ENCODE data around the gene KRTAP4-2. TPM values are rescaled to one million over a fixed set of nuclear protein-coding genes. Genes with fewer than 3 reads are reported as not detected.
"Not testable (repeated sequence)": the region's sequence is repeated elsewhere in the genome, so short reads cannot be mapped to it uniquely, and the experiment has no call there.

The KRTAP4-2 gene
- total RNA-seq, 6 donors from 2014 or later, result not detected

DNA sequence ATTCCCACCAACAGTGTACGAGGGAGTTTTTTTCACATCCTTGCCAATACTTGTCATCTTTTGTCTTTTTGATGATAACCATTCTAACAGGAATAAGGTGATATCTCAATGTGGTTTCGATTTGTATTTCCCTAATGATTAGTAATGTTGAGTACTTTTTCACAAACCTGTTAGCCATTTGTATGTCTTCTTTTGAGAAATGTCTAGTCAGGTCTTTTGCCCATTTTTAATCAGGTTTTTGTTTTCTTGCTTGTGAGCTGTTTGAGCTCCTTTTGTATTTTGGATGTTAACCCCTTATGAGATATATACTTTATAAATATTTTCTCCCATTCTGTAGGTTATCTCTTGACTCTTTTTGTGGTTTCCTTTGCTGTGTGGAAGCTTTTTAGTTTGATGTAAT, 26.5 kb downstream of the KRTAP4-2 start:
- H3K27me3 ChIP-seq, result no peaks in the 10 kb centered on the region
- 82 to 83% methylated on average over 2 of the region's 2 CpGs for WGBS, 2 donors
- ATAC-seq (ENCODE audit: low FRiP score in 2 of 2) (no peak), DNase-seq (no peak)
- H3K4me3 ChIP-seq, result no peak overlapping the region
- no peak for TF ChIP-seq CTCF (IDR thresholded peaks at IDR 0.05)
- no peak for TF ChIP-seq POLR2A (IDR thresholded peaks at IDR 0.05)
- no peak for TF ChIP-seq POLR2AphosphoS5 (IDR thresholded peaks at IDR 0.05)
- TF ChIP-seq EP300 (IDR thresholded peaks at IDR 0.05), result no peak
- no peak overlapping the region for H3K27ac ChIP-seq
- H3K4me1 ChIP-seq, result no peaks in the 10 kb centered on the region
- no peaks in the 10 kb centered on the region for H3K36me3 ChIP-seq
- no peaks in the 10 kb centered on the region for H3K9me3 ChIP-seq

GRCh38 chr17:41150026-41150425, 28.0 kb downstream of the KRTAP4-2 start:
- Histone ChIP-seq H3K4me3 (no peak overlapping the region), H3K9me3 (no peaks in the 10 kb centered on the region), H3K36me3 (no peaks in the 10 kb centered on the region), H3K27ac (no peak overlapping the region), H3K4me1 (no peaks in the 10 kb centered on the region), H3K27me3 (no peaks in the 10 kb centered on the region)
- 85 to 88% methylated on average over 4 of the region's 4 CpGs for WGBS, 2 donors
- no peak for ATAC-seq (ENCODE audit: low FRiP score in 2 of 2)
- TF ChIP-seq EP300 (IDR thresholded peaks at IDR 0.05), result no peak
- TF ChIP-seq POLR2AphosphoS5 (IDR thresholded peaks at IDR 0.05), result no peak
- no peak for TF ChIP-seq CTCF (IDR thresholded peaks at IDR 0.05)
- no peak for TF ChIP-seq POLR2A (IDR thresholded peaks at IDR 0.05)
- no peak for DNase-seq

GRCh38 chr17:41149652-41149985, 28.4 kb downstream of the KRTAP4-2 start, which contains the start of gene KRTAP4-5:
KRTAP4-5 (minus strand) TSS chr17:41149825; CDS start chr17:41149767, 58 bp downstream.
- TF ChIP-seq POLR2A (IDR thresholded peaks at IDR 0.05) (no peak), POLR2AphosphoS5 (IDR thresholded peaks at IDR 0.05) (no peak), CTCF (IDR thresholded peaks at IDR 0.05) (no peak), EP300 (IDR thresholded peaks at IDR 0.05) (no peak)
- 40 to 46% methylated on average over 2 of the region's 2 CpGs for WGBS, 2 donors
- no peaks in the 10 kb centered on the region for H3K4me1 ChIP-seq
- H3K4me3 ChIP-seq, result no peak within 1 kb of the TSS
- ATAC-seq (ENCODE audit: low FRiP score in 2 of 2) (no peak), DNase-seq (no peak)
- no peak within 1 kb of the TSS for H3K27ac ChIP-seq
- no peaks in the 10 kb centered on the region for H3K27me3 ChIP-seq
- H3K9me3 ChIP-seq, result no peaks in the 10 kb centered on the region
- no peaks in the 10 kb centered on the region for H3K36me3 ChIP-seq

- WGBS, 2 donors, result 80 to 85% methylated on average over 6 to 10 of the region's 10 CpGs
- not testable (repeated sequence) for H3K27ac ChIP-seq; ATAC-seq (ENCODE audit: low FRiP score in 2 of 2); H3K27me3 ChIP-seq; H3K4me1 ChIP-seq; H3K36me3 ChIP-seq; H3K4me3 ChIP-seq; H3K9me3 ChIP-seq
- peak in 1 of 2 donors; percentile 57 for DNase-seq
Measured at GRCh38 chr17:41148971-41149651, 28.9 kb downstream of the KRTAP4-2 start.

DNA sequence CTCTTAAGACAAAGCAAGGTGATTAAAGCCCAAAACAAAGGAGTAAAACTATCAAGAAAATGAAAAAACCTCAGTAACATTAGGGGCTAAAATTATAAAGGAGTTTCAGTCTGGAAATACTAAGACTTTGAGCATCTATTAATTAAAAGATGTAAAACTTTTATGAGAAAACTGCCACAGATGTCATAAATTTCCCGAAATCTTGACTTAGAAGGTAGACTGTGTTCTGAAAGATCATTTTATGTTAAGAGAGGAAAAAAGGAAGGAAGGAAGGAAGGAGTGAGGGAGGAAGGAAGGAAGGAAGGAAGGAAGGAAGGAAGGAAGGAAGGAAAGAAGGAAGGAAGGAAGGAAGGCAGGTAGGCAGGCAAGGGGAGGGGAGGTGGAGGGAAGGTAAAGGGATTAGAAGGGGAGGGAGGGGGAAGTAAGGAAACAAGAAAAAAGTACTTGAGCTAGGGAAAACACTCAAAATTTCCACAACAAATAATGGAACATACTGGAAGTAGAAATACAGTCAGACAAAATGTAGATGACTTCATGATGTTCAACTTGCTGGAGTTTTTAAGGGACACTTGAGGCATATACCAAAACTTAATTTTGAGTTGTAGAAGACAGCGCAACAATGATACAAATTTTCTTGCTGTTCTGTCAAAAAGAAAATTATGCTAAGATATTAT, 30.4 kb downstream of the KRTAP4-2 start:
- DNase-seq (no peak), ATAC-seq (ENCODE audit: low FRiP score in 2 of 2) (no peak)
- Histone ChIP-seq H3K36me3 (no peaks in the 10 kb centered on the region), H3K4me1 (no peaks in the 10 kb centered on the region), H3K27me3 (no peaks in the 10 kb centered on the region), H3K4me3 (no peak overlapping the region), H3K27ac (no peak overlapping the region), H3K9me3 (peaks cover 4 to 16% (median 7%) of the 10 kb centered on the region in 4 donors)
- WGBS, 2 donors, result 79 to 89% methylated on average over 2 of the region's 2 CpGs
- no peak for TF ChIP-seq EP300 (IDR thresholded peaks at IDR 0.05)
- no peak for TF ChIP-seq POLR2AphosphoS5 (IDR thresholded peaks at IDR 0.05)
- no peak for TF ChIP-seq POLR2A (IDR thresholded peaks at IDR 0.05)
- TF ChIP-seq CTCF (IDR thresholded peaks at IDR 0.05), result no peak
